Left lung (tissue), 10 donors: ENCODE data around the gene PDCD2. TPM values are rescaled to one million over a fixed set of nuclear protein-coding genes. Genes with fewer than 3 reads are reported as not detected.
"Not testable (repeated sequence)": the region's sequence is repeated elsewhere in the genome, so short reads cannot be mapped to it uniquely, and the experiment has no call there.

Experiments
- ATAC-seq: fragments of 200-7000 bp; cut with Tn5 transposase; one replicate; pipeline ENCODE4 v1.9.1; 2020; ENCODE audit warnings: moderate library complexity
- DNase-seq, 4 donors: peaks; one replicate each; pipeline ENCODE4 v3.0.0-alpha.2; 2013 to 2020
- H3K27ac ChIP-seq, 2 donors: fragments of 200-600 bp; sonication (generic) in 1 of 2; one replicate each; pipeline versions ENCODE4 v1.5.0 to v1.8.0; 2020 to 2021
- H3K27me3 ChIP-seq, 2 donors: fragments of 200-600 bp; sonication (generic) in 1 of 2; one replicate each; pipeline versions ENCODE4 v1.5.0 to v1.8.0; 2020 to 2021
- H3K36me3 ChIP-seq, 2 donors: fragments of 200-600 bp; sonication (generic) in 1 of 2; one replicate each; pipeline versions ENCODE4 v1.5.0 to v1.8.0; 2020 to 2021
- H3K4me1 ChIP-seq, 2 donors: fragments of 200-600 bp; one replicate each; pipeline ENCODE4 v1.8.0; 2021
- H3K4me3 ChIP-seq, 2 donors: fragments of 200-600 bp; sonication (generic) in 1 of 2; one replicate each; pipeline versions ENCODE4 v1.5.0 to v1.8.0; 2020 to 2021; ENCODE audit warnings: mild to moderate bottlenecking in 1 of 2
- H3K9me3 ChIP-seq, 2 donors: fragments of 200-600 bp; sonication (generic) in 1 of 2; one replicate each; pipeline versions ENCODE4 v1.5.0 to v1.8.0; 2020 to 2021
- CTCF ChIP-seq, 2 donors: fragments of 200-600 bp; sonication (generic) in 1 of 2; IDR thresholded peaks; one replicate each; pipeline versions ENCODE4 v1.5.0 to v1.8.0; 2021; ENCODE audit warnings: antibody characterized with exemption in 2 of 2
- intact Hi-C, 2 donors: fragments of 100-400 bp; cut with DNase I; formaldehyde crosslinking; loops; one replicate each; pipeline versions ENCODE4 v1.11.2 to v1.14.2; 2022
- polyA plus RNA-seq, 6 donors: library from polyadenylated mRNA; unstranded; fragments of 120-200 nt; gene quantifications; one replicate each; pipeline ENCODE4 v1.2.1, GENCODE V29; 2013; ENCODE audit not compliant: insufficient read length in 6 of 6
- total RNA-seq, 2 donors: library from RNA; stranded (reverse); fragmentation: NEBNext Ultra II Directional; extraction: Animal tissue kit (Norgen Biotek cat#: 25700); gene quantifications; one replicate each; pipeline ENCODE4 v1.2.1, GENCODE V29; 2021
- donor health status: DM: no; HTN: yes; CAD: no.
- donor health status: DM: no; HTN: no; CAD: no.

Gene PDCD2
- total and polyA plus RNA-seq, 8 donors, result 39.7 to 72.4 (median 64.9) TPM

GRCh38 chr6:170536671-170537070 lies 47.8 kb downstream of the PDCD2 start:
- Histone ChIP-seq H3K9me3 (no peaks in the 10 kb centered on the region), H3K27me3 (no peaks in the 10 kb centered on the region), H3K4me1 (no peaks in the 10 kb centered on the region), H3K27ac (no peak overlapping the region), H3K4me3 (no peak overlapping the region), H3K36me3 (peaks cover 0 to 98% of the 10 kb centered on the region in 2 donors)
- DNase-seq (no peak), ATAC-seq (no peak)
- intact Hi-C loops, result no loop called here
- TF ChIP-seq CTCF (IDR thresholded peaks at IDR 0.05), result no peak

- Histone ChIP-seq H3K36me3 (peaks cover 0 to 81% of the 10 kb centered on the region in 2 donors), H3K27ac (no peak overlapping the region), H3K4me3 (no peak overlapping the region), H3K4me1 (no peaks in the 10 kb centered on the region), H3K9me3 (no peaks in the 10 kb centered on the region), H3K27me3 (no peaks in the 10 kb centered on the region)
- no peak for ATAC-seq
- no peak for TF ChIP-seq CTCF (IDR thresholded peaks at IDR 0.05)
- intact Hi-C loops, result no loop called here
- DNase-seq, result no peak
Observed at GRCh38 chr6:170535004-170535403, 49.4 kb downstream of the PDCD2 start.

GRCh38 chr6:170533792-170534191 lies 50.6 kb downstream of the PDCD2 start:
- DNase-seq, result no peak
- ATAC-seq, result no peak
- TF ChIP-seq CTCF (IDR thresholded peaks at IDR 0.05), result no peak
- peaks cover 0 to 70% of the 10 kb centered on the region in 2 donors for H3K36me3 ChIP-seq
- no peak overlapping the region for H3K4me3 ChIP-seq
- H3K27ac ChIP-seq, result no peak overlapping the region
- intact Hi-C loops, result no loop called here
- H3K4me1 ChIP-seq, result no peaks in the 10 kb centered on the region
- H3K27me3 ChIP-seq, result no peaks in the 10 kb centered on the region
- no peaks in the 10 kb centered on the region for H3K9me3 ChIP-seq

GRCh38 chr6:170532867-170533488 lies 51.5 kb downstream of the PDCD2 start:
- intact Hi-C loops, result no loop called here
- no peak for DNase-seq
- no peak overlapping the region for H3K27ac ChIP-seq
- no peak for TF ChIP-seq CTCF (IDR thresholded peaks at IDR 0.05)
- H3K9me3 ChIP-seq, result no peaks in the 10 kb centered on the region
- peaks cover 0 to 62% of the 10 kb centered on the region in 2 donors for H3K36me3 ChIP-seq
- no peak overlapping the region for H3K4me3 ChIP-seq
- no peak for ATAC-seq
- H3K27me3 ChIP-seq, result no peaks in the 10 kb centered on the region
- no peaks in the 10 kb centered on the region for H3K4me1 ChIP-seq

- intact Hi-C loops, result loop anchor here in 1 of 2 donors (10.0 kb wide), 1 partner anchor 745 kb away; no protein-coding TSS in a partner anchor
- ATAC-seq (peak; percentile 97), DNase-seq (peak; percentile 58 to 83 (median 73))
- no peaks in the 10 kb centered on the region for H3K9me3 ChIP-seq
- no peaks in the 10 kb centered on the region for H3K4me1 ChIP-seq
- H3K27ac ChIP-seq, result no peak overlapping the region
- peaks cover 0 to 32% of the 10 kb centered on the region in 2 donors for H3K36me3 ChIP-seq
- no peaks in the 10 kb centered on the region for H3K27me3 ChIP-seq
- no peak overlapping the region for H3K4me3 ChIP-seq
- peak; percentile 79 to 83 for TF ChIP-seq CTCF (IDR thresholded peaks at IDR 0.05)
Observed at GRCh38 chr6:170529839-170530469, 54.5 kb downstream of the PDCD2 start.

GRCh38 chr6:170527995-170528394 lies 56.4 kb downstream of the PDCD2 start:
- not testable (repeated sequence) for ATAC-seq, DNase-seq, H3K4me1 ChIP-seq, H3K4me3 ChIP-seq, H3K27me3 ChIP-seq, H3K27ac ChIP-seq, H3K9me3 ChIP-seq
- peaks cover 0 to 12% of the 10 kb centered on the region in 2 donors for H3K36me3 ChIP-seq
- intact Hi-C loops, result loop anchor here in 1 of 2 donors (10.0 kb wide), 1 partner anchor 743 kb away; no protein-coding TSS in a partner anchor
